ENCODE data around the gene PSMD10. TPM values are rescaled to one million over a fixed set of nuclear protein-coding genes. Genes with fewer than 3 reads are reported as not detected.

The PSMD10 gene
- polyA plus RNA-seq, 1 experiment = 45.5 TPM

- Histone ChIP-seq H3K4me3 (ENCODE audit: low read depth, low read length) (no peak overlapping the region), H3K27me3 (ENCODE audit: control insufficient read depth, insufficient read depth, low read length) (no peaks in the 10 kb centered on the region), H3K36me3 (ENCODE audit: control insufficient read depth, insufficient read depth, low read length) (0 out of 2 replicates have a peak, but pooled peaks cover 1% of the 10 kb centered on the region)
- TF ChIP-seq CTCF (IDR thresholded peaks at IDR 0.05; ENCODE audit: insufficient read depth, low read depth, low read length) = no peak
- POLR2A ChIA-PET = no interaction called here
- DNase-seq (ENCODE audit: low read depth) = no peak
- CTCF ChIA-PET = no interaction called here
Measured at GRCh38 chrX:108132034-108132433, 40.7 kb upstream of the PSMD10 start.

GRCh38 chrX:108131471-108131870 is 40.1 kb upstream of the PSMD10 start:
- H3K27me3 ChIP-seq (ENCODE audit: control insufficient read depth, insufficient read depth, low read length) = no peaks in the 10 kb centered on the region
- POLR2A ChIA-PET = no interaction called here
- CTCF ChIA-PET = interaction anchor here (4.1 kb wide), 1 partner anchor 8 kb away, joined by 14 read pairs; no protein-coding TSS in a partner anchor
- no peak for TF ChIP-seq CTCF (IDR thresholded peaks at IDR 0.05; ENCODE audit: insufficient read depth, low read depth, low read length)
- H3K4me3 ChIP-seq (ENCODE audit: low read depth, low read length) = no peak overlapping the region
- H3K36me3 ChIP-seq (ENCODE audit: control insufficient read depth, insufficient read depth, low read length) = 0 out of 2 replicates have a peak, but pooled peaks cover 1% of the 10 kb centered on the region
- no peak for DNase-seq (ENCODE audit: low read depth)

GRCh38 chrX:108130889-108131288 is 39.5 kb upstream of the PSMD10 start:
- POLR2A ChIA-PET = no interaction called here
- no peak for TF ChIP-seq CTCF (IDR thresholded peaks at IDR 0.05; ENCODE audit: insufficient read depth, low read depth, low read length)
- Histone ChIP-seq H3K36me3 (ENCODE audit: control insufficient read depth, insufficient read depth, low read length) (0 out of 2 replicates have a peak, but pooled peaks cover 1% of the 10 kb centered on the region), H3K27me3 (ENCODE audit: control insufficient read depth, insufficient read depth, low read length) (no peaks in the 10 kb centered on the region), H3K4me3 (ENCODE audit: low read depth, low read length) (no peak overlapping the region)
- CTCF ChIA-PET = interaction anchor here (4.1 kb wide), 1 partner anchor 8 kb away, joined by 14 read pairs; no protein-coding TSS in a partner anchor
- no peak for DNase-seq (ENCODE audit: low read depth)

- DNase-seq (ENCODE audit: low read depth) = no peak
- CTCF ChIA-PET = no interaction called here
- POLR2A ChIA-PET = no interaction called here
- H3K36me3 ChIP-seq (ENCODE audit: control insufficient read depth, insufficient read depth, low read length) = no peaks in the 10 kb centered on the region
- TF ChIP-seq CTCF (IDR thresholded peaks at IDR 0.05; ENCODE audit: insufficient read depth, low read depth, low read length) = no peak
- H3K4me3 ChIP-seq (ENCODE audit: low read depth, low read length) = no peak overlapping the region
- H3K27me3 ChIP-seq (ENCODE audit: control insufficient read depth, insufficient read depth, low read length) = no peaks in the 10 kb centered on the region
Measured at GRCh38 chrX:108127152-108127551, 35.8 kb upstream of the PSMD10 start.

GRCh38 chrX:108126661-108127060 is 35.3 kb upstream of the PSMD10 start:
- CTCF ChIA-PET = no interaction called here
- H3K27me3 ChIP-seq (ENCODE audit: control insufficient read depth, insufficient read depth, low read length) = no peaks in the 10 kb centered on the region
- POLR2A ChIA-PET = no interaction called here
- no peak overlapping the region for H3K4me3 ChIP-seq (ENCODE audit: low read depth, low read length)
- no peak for DNase-seq (ENCODE audit: low read depth)
- no peaks in the 10 kb centered on the region for H3K36me3 ChIP-seq (ENCODE audit: control insufficient read depth, insufficient read depth, low read length)
- TF ChIP-seq CTCF (IDR thresholded peaks at IDR 0.05; ENCODE audit: insufficient read depth, low read depth, low read length) = no peak
